Hepatocyte (in vitro differentiated cells): ENCODE data around the gene MTX1. TPM values are rescaled to one million over a fixed set of nuclear protein-coding genes. Genes with fewer than 3 reads are reported as not detected.

ENCODE experiments used
- DNase-seq: peaks from one replicate; pipeline ENCODE4 v3.0.0-alpha.2; 2016; ENCODE audit warnings: low spot score
- H2AFZ ChIP-seq: fragments of 200-600 bp; sonication (generic); 2 replicates; pipeline ENCODE4 v1.6.0; 2016; ENCODE audit warnings: antibody characterized with exemption, mild to moderate bottlenecking
- H3K27ac ChIP-seq: fragments of 200-600 bp; sonication (generic); 2 replicates; pipeline ENCODE4 v1.5.1; 2016; ENCODE audit warnings: mild to moderate bottlenecking
- H3K27me3 ChIP-seq: fragments of 200-600 bp; sonication (generic); 2 replicates; pipeline ENCODE4 v1.6.1; 2016
- H3K36me3 ChIP-seq: fragments of 200-600 bp; sonication (generic); replicated peaks from 2 replicates; pipeline ENCODE4 v1.5.1; 2016; ENCODE audit warnings: low read depth; ENCODE audit not compliant: insufficient read depth
- H3K4me1 ChIP-seq: fragments of 200-600 bp; sonication (generic); 2 replicates; pipeline ENCODE4 v1.5.1; 2016; ENCODE audit warnings: mild to moderate bottlenecking, moderate library complexity; ENCODE audit not compliant: insufficient read depth
- H3K4me2 ChIP-seq: fragments of 200-600 bp; sonication (generic); 2 replicates; pipeline ENCODE4 v1.6.0; 2016
- H3K4me3 ChIP-seq: fragments of 200-600 bp; sonication (generic); 2 replicates; pipeline ENCODE4 v1.5.1; 2016; ENCODE audit warnings: mild to moderate bottlenecking
- H3K79me2 ChIP-seq: fragments of 200-600 bp; sonication (generic); 2 replicates; pipeline ENCODE4 v1.6.0; 2017; ENCODE audit warnings: mild to moderate bottlenecking
- H3K9me2 ChIP-seq: fragments of 200-600 bp; sonication (generic); replicated peaks from 2 replicates; pipeline ENCODE4 v1.6.0; 2017; ENCODE audit warnings: mild to moderate bottlenecking; ENCODE audit not compliant: insufficient read depth
- H3K9me3 ChIP-seq: fragments of 200-600 bp; sonication (generic); 2 replicates; pipeline ENCODE4 v1.5.1; 2016; ENCODE audit warnings: low read depth, mild to moderate bottlenecking
- H4K20me1 ChIP-seq: fragments of 200-600 bp; sonication (generic); 2 replicates; pipeline ENCODE4 v1.6.0; 2016; ENCODE audit warnings: mild to moderate bottlenecking; ENCODE audit not compliant: insufficient read depth, poor library complexity, severe bottlenecking
- EZH2 ChIP-seq: fragments of 200-600 bp; sonication (generic); IDR thresholded peaks from 2 replicates; pipeline ENCODE4 v1.6.1; 2016; ENCODE audit warnings: antibody characterized with exemption, mild to moderate bottlenecking, borderline replicate concordance
- EZH2phosphoT487 ChIP-seq: fragments of 200-600 bp; sonication (generic); IDR thresholded peaks from one replicate; pipeline ENCODE4 v1.6.1; 2018; ENCODE audit warnings: antibody characterized with exemption, mild to moderate bottlenecking, low read depth, moderate library complexity; ENCODE audit not compliant: unreplicated experiment, severe bottlenecking
- WGBS: methylation state at CpG from one replicate; pipeline ENCODE4 v1.1.6; 2016; ENCODE audit warnings: low lambda C conversion rate; ENCODE audit errors: missing lambda C conversion rate; 5-methylcytosine and 5-hydroxymethylcytosine counted together
- polyA plus RNA-seq: library from polyadenylated mRNA; unstranded; fragments of >200 nt; fragmentation: Nextera tagmentation; extraction: Ambion mirVana; gene quantifications from 2 replicates; pipeline ENCODE4 v1.2.1, GENCODE V29; 2016
- total RNA-seq: library from RNA; depleted of rRNA; stranded (reverse); fragments of >200 nt; gene quantifications from 2 replicates; pipeline ENCODE4 v1.2.3, GENCODE V29; 2014
- TF ChIP-seq, protein P1 (sequence below): fragments of 200-600 bp; sonication (generic); IDR thresholded peaks from 2 replicates; pipeline ENCODE4 v1.5.1; 2016; ENCODE audit warnings: antibody characterized with exemption, mild to moderate bottlenecking; ENCODE audit not compliant: poor library complexity

The MTX1 gene
- total and polyA plus RNA-seq, 2 experiments from 2014 or later = 42.1 to 78.2 TPM

DNA sequence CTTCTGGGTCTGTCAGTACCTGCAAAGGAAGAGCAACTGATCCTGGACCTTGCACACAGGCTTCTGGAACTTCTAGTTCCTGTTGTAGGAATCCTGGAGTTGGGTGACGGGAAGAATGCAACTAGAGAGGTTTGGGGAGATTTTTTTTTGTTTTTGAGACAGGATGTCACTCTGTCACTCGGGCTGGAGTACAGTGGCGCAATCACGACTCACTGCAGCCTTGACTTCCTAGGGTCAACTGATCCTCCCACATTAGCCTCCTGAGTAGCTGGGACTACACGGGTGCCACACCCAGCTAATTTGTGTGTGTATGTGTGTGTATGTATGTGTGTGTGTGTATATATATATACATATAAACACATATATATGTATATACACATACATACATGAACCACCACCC is 28.0 kb downstream of the MTX1 start:
- Histone ChIP-seq H3K9me2 (no peaks in the 10 kb centered on the region), H3K4me1 (no peaks in the 10 kb centered on the region), H3K36me3 (no peaks in the 10 kb centered on the region), H3K4me3 (no peak overlapping the region), H2AFZ (no peak overlapping the region), H3K9me3 (no peaks in the 10 kb centered on the region), H4K20me1 (no peaks in the 10 kb centered on the region), H3K27ac (no peak overlapping the region), H3K27me3 (no peaks in the 10 kb centered on the region), H3K79me2 (no peaks in the 10 kb centered on the region), H3K4me2 (no peak overlapping the region)
- DNase-seq = no peak
- 90% methylated on average over 5 of the region's 5 CpGs for WGBS
- TF ChIP-seq, protein P1, sequence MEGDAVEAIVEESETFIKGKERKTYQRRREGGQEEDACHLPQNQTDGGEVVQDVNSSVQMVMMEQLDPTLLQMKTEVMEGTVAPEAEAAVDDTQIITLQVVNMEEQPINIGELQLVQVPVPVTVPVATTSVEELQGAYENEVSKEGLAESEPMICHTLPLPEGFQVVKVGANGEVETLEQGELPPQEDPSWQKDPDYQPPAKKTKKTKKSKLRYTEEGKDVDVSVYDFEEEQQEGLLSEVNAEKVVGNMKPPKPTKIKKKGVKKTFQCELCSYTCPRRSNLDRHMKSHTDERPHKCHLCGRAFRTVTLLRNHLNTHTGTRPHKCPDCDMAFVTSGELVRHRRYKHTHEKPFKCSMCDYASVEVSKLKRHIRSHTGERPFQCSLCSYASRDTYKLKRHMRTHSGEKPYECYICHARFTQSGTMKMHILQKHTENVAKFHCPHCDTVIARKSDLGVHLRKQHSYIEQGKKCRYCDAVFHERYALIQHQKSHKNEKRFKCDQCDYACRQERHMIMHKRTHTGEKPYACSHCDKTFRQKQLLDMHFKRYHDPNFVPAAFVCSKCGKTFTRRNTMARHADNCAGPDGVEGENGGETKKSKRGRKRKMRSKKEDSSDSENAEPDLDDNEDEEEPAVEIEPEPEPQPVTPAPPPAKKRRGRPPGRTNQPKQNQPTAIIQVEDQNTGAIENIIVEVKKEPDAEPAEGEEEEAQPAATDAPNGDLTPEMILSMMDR = no peak
- TF ChIP-seq EZH2 = no peak
- no peak for TF ChIP-seq EZH2phosphoT487

DNA sequence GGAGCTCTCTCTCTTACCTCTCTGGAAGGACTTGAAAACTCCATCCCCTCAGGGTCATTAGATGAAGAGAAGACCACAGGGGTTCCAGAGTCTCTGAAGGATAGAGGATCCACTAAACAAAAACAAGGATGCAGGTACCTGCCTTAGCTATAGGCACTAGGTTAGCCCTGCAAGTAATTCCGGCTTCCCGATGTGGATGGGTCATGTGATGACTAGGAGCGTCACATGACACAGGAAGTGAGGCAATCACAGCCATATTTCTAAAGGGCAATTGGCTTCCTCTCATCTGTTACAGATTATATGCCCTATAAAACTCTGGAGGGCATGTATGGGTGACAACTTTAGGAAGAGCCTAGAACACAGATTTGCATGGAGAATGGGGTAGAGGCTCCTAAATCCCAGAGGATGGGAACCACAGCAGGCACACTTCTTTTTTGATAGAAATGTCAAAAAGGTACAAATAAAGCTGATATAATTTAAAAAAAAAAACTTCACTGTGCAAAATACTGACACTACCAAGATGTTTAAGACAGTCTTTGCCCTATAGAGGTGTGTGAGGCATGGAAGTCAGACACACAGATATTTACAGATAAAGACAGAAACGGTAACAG is 32.7 kb downstream of the MTX1 start:
- no peak for TF ChIP-seq EZH2phosphoT487
- TF ChIP-seq EZH2 = no peak
- TF ChIP-seq, protein P1 = no peak
- peak overlapping the region; percentile 76 for H3K4me2 ChIP-seq
- WGBS = 21% methylated on average over 4 of the region's 4 CpGs
- no peak overlapping the region for H3K27ac ChIP-seq
- peaks cover 11% of the 10 kb centered on the region for H3K79me2 ChIP-seq
- H3K36me3 ChIP-seq = no peaks in the 10 kb centered on the region
- peaks cover 15% of the 10 kb centered on the region for H3K4me1 ChIP-seq
- H2AFZ ChIP-seq = peak overlapping the region; percentile 29
- H3K4me3 ChIP-seq = peak overlapping the region; percentile 30
- no peaks in the 10 kb centered on the region for H3K9me2 ChIP-seq
- peak; percentile 87 for DNase-seq
- H3K9me3 ChIP-seq = no peaks in the 10 kb centered on the region
- H4K20me1 ChIP-seq = no peaks in the 10 kb centered on the region
- H3K27me3 ChIP-seq = no peaks in the 10 kb centered on the region

DNA sequence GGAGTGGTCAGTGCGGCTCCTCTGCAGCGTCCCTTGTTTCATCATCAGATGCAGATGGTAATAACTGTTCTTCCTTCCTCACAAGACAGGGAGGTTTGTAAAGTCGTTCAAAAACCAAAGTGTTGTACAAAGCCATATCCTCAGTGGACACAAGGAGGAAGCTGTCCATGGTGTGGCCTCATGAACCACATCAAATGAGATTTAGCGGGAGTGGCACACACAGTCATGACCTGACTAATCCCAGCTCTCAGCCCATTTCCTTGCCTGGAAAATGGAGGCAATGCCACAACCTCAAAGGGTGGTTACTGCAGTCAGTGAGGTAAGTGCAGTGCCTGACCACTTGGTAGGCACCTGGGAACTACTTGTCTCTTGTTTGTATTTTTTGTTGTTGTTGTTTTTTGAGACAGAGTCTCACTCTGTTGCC is 33.4 kb downstream of the MTX1 start:
- no peaks in the 10 kb centered on the region for H3K36me3 ChIP-seq
- WGBS = 89% methylated on average over 4 of the region's 4 CpGs
- H3K27me3 ChIP-seq = no peaks in the 10 kb centered on the region
- H3K79me2 ChIP-seq = peaks cover 11% of the 10 kb centered on the region
- H2AFZ ChIP-seq = no peak overlapping the region
- H3K4me2 ChIP-seq = no peak overlapping the region
- H3K4me3 ChIP-seq = no peak overlapping the region
- no peak overlapping the region for H3K27ac ChIP-seq
- no peaks in the 10 kb centered on the region for H3K9me2 ChIP-seq
- H3K9me3 ChIP-seq = no peaks in the 10 kb centered on the region
- DNase-seq = no peak
- H3K4me1 ChIP-seq = peaks cover 15% of the 10 kb centered on the region
- no peaks in the 10 kb centered on the region for H4K20me1 ChIP-seq
- TF ChIP-seq, protein P1 = no peak
- TF ChIP-seq EZH2phosphoT487 = no peak
- TF ChIP-seq EZH2 = no peak
